K562 (cell line): Measurements from ENCODE around the gene UTP4. TPM values are rescaled to one million over a fixed set of nuclear protein-coding genes. Genes with fewer than 3 reads are reported as not detected.

Experiments
- ARID3A ChIP-seq: IDR thresholded peaks from 2 replicates; pipeline ENCODE4 v1.6.1; 2012; ENCODE audit warnings: low read depth, low read length, improper control_type of control experiment, borderline replicate concordance
- ATF3 ChIP-seq, 2 experiments: fragments of 450-650 bp in 1 of 2; sonication (generic) in 1 of 2; formaldehyde crosslinking in 1 of 2; IDR thresholded peaks in 1 of 2; conservative IDR thresholded peaks in 1 of 2; 2 replicates each; pipeline versions ENCODE4 v1.6.1 to v1.8.1; 2016 to 2023; ENCODE audit warnings: mild to moderate bottlenecking in 2 of 2, moderate library complexity in 2 of 2, inconsistent platforms in 1 of 2, missing genetic modification reagents in 1 of 2
- CREBBP ChIP-seq: IDR thresholded peaks from one replicate; pipeline ENCODE4 v1.6.1; 2012; ENCODE audit warnings: low read depth, mild to moderate bottlenecking, control low read depth, inconsistent platforms, low read length
- CUX1 ChIP-seq: fragments of 200-800 bp; sonication (Bioruptor generic); IDR thresholded peaks from 2 replicates; pipeline ENCODE4 v1.6.1; 2016; ENCODE audit warnings: missing genetic modification characterization, missing compliant biosample characterization
- DMBX1 ChIP-seq: fragments of 250-450 bp; sonication (Bioruptor Pico); IDR thresholded peaks from 2 replicates; pipeline ENCODE4 v1.8.0; 2022; ENCODE audit warnings: inconsistent platforms, mild to moderate bottlenecking, moderate library complexity, borderline replicate concordance
- ELF2 ChIP-seq: fragments of 250-450 bp; sonication (Bioruptor Pico); IDR thresholded peaks from 2 replicates; pipeline ENCODE4 v1.5.0; 2021; ENCODE audit warnings: mild to moderate bottlenecking
- HDAC1 ChIP-seq, 2 experiments: fragments of 450-650 bp; IDR thresholded peaks; 2 replicates each; pipeline ENCODE4 v1.6.1; 2016 to 2017; ENCODE audit warnings: inconsistent platforms in 1 of 2, mild to moderate bottlenecking in 1 of 2, moderate library complexity in 1 of 2
- HES1 ChIP-seq: fragments of 450-650 bp; IDR thresholded peaks from 2 replicates; pipeline ENCODE4 v1.6.1; 2016; ENCODE audit warnings: low read depth, mild to moderate bottlenecking, moderate library complexity
- MEF2D ChIP-seq: conservative IDR thresholded peaks from 2 replicates; pipeline ENCODE4 v1.6.1; 2016; ENCODE audit warnings: low read depth, missing genetic modification characterization, missing compliant biosample characterization
- ZBTB5 ChIP-seq: fragments of 450-650 bp; IDR thresholded peaks from 2 replicates; pipeline ENCODE4 v1.6.1; 2017; ENCODE audit warnings: antibody characterized with exemption
- ZZZ3 ChIP-seq: fragments of 450-650 bp; IDR thresholded peaks from 2 replicates; pipeline ENCODE4 v1.6.1; 2016; ENCODE audit warnings: antibody characterized with exemption, mild to moderate bottlenecking, moderate library complexity
- polyA plus RNA-seq, 8 experiments: library from polyadenylated mRNA; depleted of rRNA in 4 of 8; stranded (reverse) in 5 of 8; unstranded in 3 of 8; fragments of >200 nt; fragmentation: Nextera tagmentation in 2 of 8; fragmentation: Illumina TruSeq in 1 of 8; extraction: Ambion mirVana in 2 of 8; extraction: Trizol in 1 of 8; gene quantifications; 2 replicates each; pipeline versions ENCODE4 v1.2.1 to v1.2.3, GENCODE V29; 2011 to 2014; ENCODE audit warnings: inconsistent platforms in 1 of 8, missing spikeins in 1 of 8
- total RNA-seq, 7 experiments: library from RNA; depleted of rRNA in 6 of 7; stranded (reverse); fragments of >200 nt in 6 of 7; fragmentation: Illumina TruSeq in 2 of 7; extraction: Trizol in 2 of 7; gene quantifications; 2 replicates each; pipeline versions ENCODE4 v1.2.1 to v1.2.3, GENCODE V29; 2011 to 2021; ENCODE audit warnings: low replicate concordance in 1 of 7

The UTP4 gene
- total and polyA plus RNA-seq, 9 of the 15 experiments (the other 6 are each of a cell fraction or from before 2014, with no cell fraction given), result 46.1 to 203 (median 145) TPM

- TF ChIP-seq HES1, result no peak
- TF ChIP-seq ZBTB5, result no peak
- no peak for TF ChIP-seq DMBX1 (CRISPR knock-in tag)
- no peak for TF ChIP-seq CUX1 (CRISPR knock-in tag)
- TF ChIP-seq ELF2 (CRISPR knock-in tag), result no peak
- no peak for TF ChIP-seq CREBBP
- TF ChIP-seq MEF2D, result no peak
- TF ChIP-seq ARID3A, result no peak
- TF ChIP-seq HDAC1 (IDR thresholded peaks at IDR 0.05), result no peak
- no peak for TF ChIP-seq ZZZ3
- TF ChIP-seq ATF3 (IDR thresholded peaks at IDR 0.05), result no peak
- TF ChIP-seq ATF3 (CRISPR knock-in tag; conservative IDR thresholded peaks at IDR 0.05), result no peak
These were observed 21.1 kb upstream of the UTP4 start (continued) for GRCh38 chr16:69111216-69111875.
